Mucosa of rectum (tissue), 2 donors: ENCODE data around the gene TLR1.

Source experiments
- H3K27ac ChIP-seq, 2 donors: one replicate each; pipeline ENCODE4 v1.7.0; 2013; ENCODE audit warnings: inconsistent platforms in 2 of 2, low read depth in 2 of 2, low read length in 2 of 2
- H3K27me3 ChIP-seq, 2 donors: one replicate each; pipeline ENCODE4 v1.7.0; 2013; ENCODE audit warnings: low read length in 2 of 2; ENCODE audit not compliant: control insufficient read depth in 2 of 2, insufficient read depth in 2 of 2
- H3K36me3 ChIP-seq, 2 donors: one replicate each; pipeline ENCODE4 v1.7.0; 2013; ENCODE audit warnings: low read length in 2 of 2; ENCODE audit not compliant: control insufficient read depth in 2 of 2, insufficient read depth in 2 of 2
- H3K4me1 ChIP-seq, 2 donors: one replicate each; pipeline ENCODE4 v1.7.0; 2013; ENCODE audit warnings: low read length in 2 of 2, mild to moderate bottlenecking in 1 of 2; ENCODE audit not compliant: control insufficient read depth in 2 of 2, insufficient read depth in 2 of 2
- H3K4me3 ChIP-seq, 2 donors: one replicate each; pipeline ENCODE4 v1.7.0; 2013; ENCODE audit warnings: low read length in 2 of 2
- H3K9ac ChIP-seq, 2 donors: one replicate each; pipeline ENCODE4 v1.7.0; 2013; ENCODE audit warnings: low read length in 2 of 2, low read depth in 1 of 2, mild to moderate bottlenecking in 1 of 2
- H3K9me3 ChIP-seq, 2 donors: one replicate each; pipeline ENCODE4 v1.7.0; 2013; ENCODE audit warnings: low read length in 2 of 2; ENCODE audit not compliant: control insufficient read depth in 2 of 2
- donor health status: healthy.
- donor health status: Normal muscosa, but diverticular disease.

The TLR1 gene

GRCh38 chr4:38829237-38829636 is 24.6 kb upstream of the TLR1 start:
- no peak overlapping the region for H3K4me3 ChIP-seq
- no peak overlapping the region for H3K27ac ChIP-seq
- H3K36me3 ChIP-seq = no peaks in the 10 kb centered on the region
- H3K9me3 ChIP-seq = no peaks in the 10 kb centered on the region
- H3K9ac ChIP-seq = no peak overlapping the region
- no peaks in the 10 kb centered on the region for H3K27me3 ChIP-seq
- H3K4me1 ChIP-seq = no peaks in the 10 kb centered on the region

GRCh38 chr4:38823766-38824165 is 19.2 kb upstream of the TLR1 start:
- Histone ChIP-seq H3K4me3 (no peak overlapping the region), H3K36me3 (no peaks in the 10 kb centered on the region)

GRCh38 chr4:38822748-38823303 is 18.2 kb upstream of the TLR1 start:
- H3K9ac ChIP-seq = no peak overlapping the region
- H3K4me3 ChIP-seq = no peak overlapping the region
- H3K9me3 ChIP-seq = peaks cover 3 to 6% of the 10 kb centered on the region in 2 donors
- no peaks in the 10 kb centered on the region for H3K4me1 ChIP-seq
- no peaks in the 10 kb centered on the region for H3K27me3 ChIP-seq
- no peak overlapping the region for H3K27ac ChIP-seq
- H3K36me3 ChIP-seq = no peaks in the 10 kb centered on the region

More at GRCh38 chr4:38823766-38824165, 19.2 kb upstream of the TLR1 start:
- Histone ChIP-seq H3K27ac (no peak overlapping the region), H3K9me3 (peaks cover 3 to 6% of the 10 kb centered on the region in 2 donors), H3K9ac (no peak overlapping the region), H3K4me1 (no peaks in the 10 kb centered on the region), H3K27me3 (no peaks in the 10 kb centered on the region)

GRCh38 chr4:38821739-38822138 is 17.1 kb upstream of the TLR1 start:
- Histone ChIP-seq H3K9ac (no peak overlapping the region), H3K36me3 (no peaks in the 10 kb centered on the region), H3K4me3 (no peak overlapping the region), H3K9me3 (peaks cover 3 to 6% of the 10 kb centered on the region in 2 donors), H3K4me1 (no peaks in the 10 kb centered on the region), H3K27me3 (no peaks in the 10 kb centered on the region), H3K27ac (no peak overlapping the region)

GRCh38 chr4:38820329-38821061 is 15.9 kb upstream of the TLR1 start:
- Histone ChIP-seq H3K27me3 (no peaks in the 10 kb centered on the region), H3K9ac (no peak overlapping the region), H3K36me3 (no peaks in the 10 kb centered on the region), H3K9me3 (peaks cover 3 to 6% of the 10 kb centered on the region in 2 donors), H3K4me1 (no peaks in the 10 kb centered on the region), H3K27ac (no peak overlapping the region), H3K4me3 (no peak overlapping the region)

- Histone ChIP-seq H3K4me3 (no peak overlapping the region), H3K27ac (no peak overlapping the region), H3K27me3 (no peaks in the 10 kb centered on the region), H3K9me3 (peaks cover 3 to 6% of the 10 kb centered on the region in 2 donors), H3K36me3 (no peaks in the 10 kb centered on the region), H3K4me1 (no peaks in the 10 kb centered on the region), H3K9ac (no peak overlapping the region)
Observed at GRCh38 chr4:38819569-38819968, 15.0 kb upstream of the TLR1 start.

GRCh38 chr4:38818441-38818976 is 13.9 kb upstream of the TLR1 start:
- Histone ChIP-seq H3K4me1 (no peaks in the 10 kb centered on the region), H3K9me3 (peaks cover 3 to 6% of the 10 kb centered on the region in 2 donors), H3K9ac (no peak overlapping the region), H3K27ac (no peak overlapping the region), H3K27me3 (no peaks in the 10 kb centered on the region), H3K36me3 (no peaks in the 10 kb centered on the region), H3K4me3 (no peak overlapping the region)

GRCh38 chr4:38815885-38816782 is 11.5 kb upstream of the TLR1 start:
- no peak overlapping the region for H3K9ac ChIP-seq
- H3K27ac ChIP-seq = peak overlapping the region; percentile 45 to 67
- H3K4me3 ChIP-seq = no peak overlapping the region
- H3K27me3 ChIP-seq = no peaks in the 10 kb centered on the region
- no peaks in the 10 kb centered on the region for H3K36me3 ChIP-seq
- H3K9me3 ChIP-seq = no peaks in the 10 kb centered on the region
- no peaks in the 10 kb centered on the region for H3K4me1 ChIP-seq

- Histone ChIP-seq H3K36me3 (no peaks in the 10 kb centered on the region), H3K27me3 (no peaks in the 10 kb centered on the region), H3K4me3 (no peak overlapping the region), H3K4me1 (no peaks in the 10 kb centered on the region), H3K9me3 (no peaks in the 10 kb centered on the region), H3K9ac (no peak overlapping the region), H3K27ac (no peak overlapping the region)
Observed at GRCh38 chr4:38814386-38814785, 9.8 kb upstream of the TLR1 start.

- no peak overlapping the region for H3K4me3 ChIP-seq
- H3K9ac ChIP-seq = no peak overlapping the region
- no peaks in the 10 kb centered on the region for H3K9me3 ChIP-seq
- H3K27ac ChIP-seq = no peak overlapping the region
- H3K36me3 ChIP-seq = no peaks in the 10 kb centered on the region
- no peaks in the 10 kb centered on the region for H3K4me1 ChIP-seq
- H3K27me3 ChIP-seq = no peaks in the 10 kb centered on the region
Observed at GRCh38 chr4:38811297-38811696, 6.7 kb upstream of the TLR1 start.
